Neural cell (in vitro differentiated cells): ENCODE results near the gene IGSF21.

ENCODE experiments used
- CTCF ChIP-seq: fragments of 450-650 bp; IDR thresholded peaks from 2 replicates; pipeline ENCODE4 v1.5.1; 2014; ENCODE audit warnings: antibody characterized with exemption, mild to moderate bottlenecking, moderate library complexity; ENCODE audit not compliant: poor library complexity, severe bottlenecking
- EP300 ChIP-seq: fragments of 450-650 bp; conservative IDR thresholded peaks from 2 replicates; pipeline ENCODE4 v1.6.1; 2014; ENCODE audit warnings: antibody characterized with exemption, mild to moderate bottlenecking, moderate library complexity; ENCODE audit not compliant: poor library complexity, severe bottlenecking
- EZH2 ChIP-seq: fragments of 200-600, 300-800 bp; shearing (Covaris generic), sonication (generic); IDR thresholded peaks from 2 replicates; pipeline ENCODE4 v1.6.1; 2014; ENCODE audit warnings: antibody characterized with exemption, low read length, borderline replicate concordance, mild to moderate bottlenecking; ENCODE audit not compliant: insufficient read depth, poor library complexity, severe bottlenecking
- POLR2AphosphoS5 ChIP-seq: IDR thresholded peaks from 2 replicates; pipeline ENCODE4 v1.6.1; 2012
- RAD21 ChIP-seq: fragments of 450-650 bp; conservative IDR thresholded peaks from 2 replicates; pipeline ENCODE4 v1.6.1; 2014; ENCODE audit warnings: antibody characterized with exemption, mild to moderate bottlenecking, moderate library complexity
- REST ChIP-seq: IDR thresholded peaks from 2 replicates; pipeline ENCODE4 v1.6.1; 2012; ENCODE audit warnings: borderline replicate concordance
- SMC3 ChIP-seq: fragments of 450-650 bp; conservative IDR thresholded peaks from 2 replicates; pipeline ENCODE4 v1.6.1; 2014; ENCODE audit warnings: antibody characterized with exemption, mild to moderate bottlenecking, moderate library complexity; ENCODE audit not compliant: poor library complexity
- TAF1 ChIP-seq: IDR thresholded peaks from 2 replicates; pipeline ENCODE4 v1.6.1; 2012; ENCODE audit warnings: low read depth

GRCh38 chr1:18256282-18257235 is 149.0 kb downstream of the IGSF21 start:
- TF ChIP-seq REST (peak; percentile 90), SMC3 (no peak), EP300 (no peak), CTCF (no peak), EZH2 (no peak), POLR2AphosphoS5 (no peak), RAD21 (no peak), TAF1 (no peak)
